ENCODE data around the gene TEAD2. TPM values are rescaled to one million over a fixed set of nuclear protein-coding genes. Genes with fewer than 3 reads are reported as not detected.
A peak's percentile ranks its signal among the peaks of the same experiment; 100 is the strongest.
"Not testable (repeated sequence)": the region's sequence is repeated elsewhere in the genome, so short reads cannot be mapped to it uniquely, and the experiment has no call there.

Gene TEAD2
- total RNA-seq, 1 donor from 2014 or later = 58.2 TPM

DNA sequence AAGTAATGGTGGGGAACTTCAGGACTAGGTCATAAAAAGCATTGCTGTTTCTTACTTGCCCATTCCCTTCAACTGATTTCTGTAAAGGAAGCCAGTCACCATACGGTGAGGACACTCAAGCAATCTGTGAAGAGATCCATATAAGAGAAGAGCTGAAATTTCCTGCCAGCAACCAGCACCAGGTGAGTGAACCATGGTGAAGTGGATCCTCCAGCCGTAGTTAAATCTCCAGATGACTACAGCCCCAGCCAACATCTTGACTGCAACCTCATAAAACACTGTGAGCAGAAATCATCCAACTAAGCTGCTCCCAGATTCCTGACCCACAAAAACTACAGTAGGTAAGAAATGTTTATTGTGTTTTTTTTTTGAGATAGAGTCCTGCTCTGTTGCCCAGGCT lies 33.5 kb downstream of the TEAD2 start:
- TF ChIP-seq EZH2 (IDR thresholded peaks at IDR 0.05; ENCODE audit: insufficient read depth, low read length) = no peak
- TF ChIP-seq, protein P1, sequence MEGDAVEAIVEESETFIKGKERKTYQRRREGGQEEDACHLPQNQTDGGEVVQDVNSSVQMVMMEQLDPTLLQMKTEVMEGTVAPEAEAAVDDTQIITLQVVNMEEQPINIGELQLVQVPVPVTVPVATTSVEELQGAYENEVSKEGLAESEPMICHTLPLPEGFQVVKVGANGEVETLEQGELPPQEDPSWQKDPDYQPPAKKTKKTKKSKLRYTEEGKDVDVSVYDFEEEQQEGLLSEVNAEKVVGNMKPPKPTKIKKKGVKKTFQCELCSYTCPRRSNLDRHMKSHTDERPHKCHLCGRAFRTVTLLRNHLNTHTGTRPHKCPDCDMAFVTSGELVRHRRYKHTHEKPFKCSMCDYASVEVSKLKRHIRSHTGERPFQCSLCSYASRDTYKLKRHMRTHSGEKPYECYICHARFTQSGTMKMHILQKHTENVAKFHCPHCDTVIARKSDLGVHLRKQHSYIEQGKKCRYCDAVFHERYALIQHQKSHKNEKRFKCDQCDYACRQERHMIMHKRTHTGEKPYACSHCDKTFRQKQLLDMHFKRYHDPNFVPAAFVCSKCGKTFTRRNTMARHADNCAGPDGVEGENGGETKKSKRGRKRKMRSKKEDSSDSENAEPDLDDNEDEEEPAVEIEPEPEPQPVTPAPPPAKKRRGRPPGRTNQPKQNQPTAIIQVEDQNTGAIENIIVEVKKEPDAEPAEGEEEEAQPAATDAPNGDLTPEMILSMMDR (IDR thresholded peaks at IDR 0.05; ENCODE audit: insufficient read depth, low read depth, low read length) = no peak
- H3K9me3 ChIP-seq (ENCODE audit: insufficient read depth, low read depth, low read length) = no peaks in the 10 kb centered on the region
- DNase-seq (ENCODE audit: low read depth) = no peak

DNA sequence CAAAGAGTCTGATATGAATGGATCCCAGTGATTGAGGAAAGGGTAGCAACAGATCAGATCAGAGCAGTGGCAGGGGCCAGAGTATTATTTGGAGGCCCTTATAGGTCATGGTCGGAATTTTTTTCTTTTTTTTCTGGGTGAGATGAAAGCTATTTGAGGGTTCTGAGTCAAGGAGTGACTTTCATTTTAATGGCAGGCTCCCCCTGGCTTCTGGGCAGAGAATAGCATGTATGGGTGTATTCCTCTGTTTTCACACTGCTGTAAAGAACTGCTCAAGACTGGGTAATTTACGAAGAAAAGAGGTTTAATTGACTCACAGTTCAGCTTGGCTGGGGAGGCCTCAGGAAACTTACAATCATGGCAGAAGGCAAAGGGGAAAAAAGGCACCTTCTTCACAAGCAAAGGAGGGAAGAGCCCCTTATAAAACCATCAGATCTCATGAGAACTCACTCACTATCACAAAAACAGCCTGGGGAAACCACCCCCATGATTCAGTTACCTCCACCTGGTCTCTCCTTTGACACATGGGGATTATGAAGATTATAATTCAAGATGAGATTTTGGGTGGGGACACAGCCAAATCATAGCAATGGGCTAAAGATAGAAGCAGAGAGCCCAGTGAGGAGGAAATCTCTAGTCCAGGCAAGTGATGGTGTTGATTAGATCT lies 34.2 kb downstream of the TEAD2 start:
- H3K27ac ChIP-seq (ENCODE audit: low read depth, low read length) = no peak overlapping the region
- H3K4me1 Mint-ChIP-seq (ENCODE audit: low read depth, unreplicated experiment) = peaks cover 5% of the 10 kb centered on the region
- no peaks in the 10 kb centered on the region for H3K27me3 ChIP-seq (ENCODE audit: insufficient read depth, low read length)
- no peak overlapping the region for H3K4me2 ChIP-seq (ENCODE audit: low read length)
- H4K20me1 ChIP-seq (ENCODE audit: insufficient read depth, low read length) = no peaks in the 10 kb centered on the region
- TF ChIP-seq, protein P1 (IDR thresholded peaks at IDR 0.05; ENCODE audit: insufficient read depth, low read depth, low read length) = peak; percentile 36
- TF ChIP-seq EZH2 (IDR thresholded peaks at IDR 0.05; ENCODE audit: insufficient read depth, low read length) = no peak
- H3K27me3 Mint-ChIP-seq (ENCODE audit: low read depth, unreplicated experiment) = no peaks in the 10 kb centered on the region
- no peak for FAIRE-seq
- no peak overlapping the region for H3K9ac ChIP-seq (ENCODE audit: low read length)
- no peak overlapping the region for H3K4me3 Mint-ChIP-seq (ENCODE audit: unreplicated experiment)
- no peaks in the 10 kb centered on the region for H3K36me3 ChIP-seq (ENCODE audit: insufficient read depth, low read length)
- no peaks in the 10 kb centered on the region for H3K4me1 ChIP-seq (ENCODE audit: insufficient read depth, low read length)
- no peaks in the 10 kb centered on the region for H3K79me2 ChIP-seq (ENCODE audit: insufficient read depth, low read length)
- H3K36me3 Mint-ChIP-seq (ENCODE audit: low read depth, unreplicated experiment) = peaks cover 30% of the 10 kb centered on the region
- H2AFZ ChIP-seq (ENCODE audit: low read depth, low read length) = no peak overlapping the region
- no peak overlapping the region for H3K27ac Mint-ChIP-seq (ENCODE audit: unreplicated experiment)
- H3K4me3 ChIP-seq (ENCODE audit: insufficient read depth, low read depth, low read length) = no peak overlapping the region
- DNase-seq (ENCODE audit: low read depth) = no peak
- no peaks in the 10 kb centered on the region for H3K9me3 ChIP-seq (ENCODE audit: insufficient read depth, low read depth, low read length)
- H3K9me3 Mint-ChIP-seq (ENCODE audit: unreplicated experiment) = no peaks in the 10 kb centered on the region

More for the DNA sequence above, 33.5 kb downstream of the TEAD2 start:
- Histone ChIP-seq H3K27me3 (ENCODE audit: insufficient read depth, low read length) (no peaks in the 10 kb centered on the region), H3K9ac (ENCODE audit: low read length) (no peak overlapping the region), H4K20me1 (ENCODE audit: insufficient read depth, low read length) (no peaks in the 10 kb centered on the region), H3K4me2 (ENCODE audit: low read length) (no peak overlapping the region), H3K36me3 (ENCODE audit: insufficient read depth, low read length) (no peaks in the 10 kb centered on the region), H3K4me3 (ENCODE audit: insufficient read depth, low read depth, low read length) (no peak overlapping the region), H3K27ac (ENCODE audit: low read depth, low read length) (no peak overlapping the region), H3K4me1 (ENCODE audit: insufficient read depth, low read length) (no peaks in the 10 kb centered on the region), H2AFZ (ENCODE audit: low read depth, low read length) (no peak overlapping the region), H3K79me2 (ENCODE audit: insufficient read depth, low read length) (no peaks in the 10 kb centered on the region)
- Mint-ChIP-seq H3K27ac (ENCODE audit: unreplicated experiment) (no peak overlapping the region), H3K4me1 (ENCODE audit: low read depth, unreplicated experiment) (peaks cover 9% of the 10 kb centered on the region), H3K36me3 (ENCODE audit: low read depth, unreplicated experiment) (peaks cover 28% of the 10 kb centered on the region), H3K27me3 (ENCODE audit: low read depth, unreplicated experiment) (no peaks in the 10 kb centered on the region), H3K4me3 (ENCODE audit: unreplicated experiment) (no peak overlapping the region), H3K9me3 (ENCODE audit: unreplicated experiment) (no peaks in the 10 kb centered on the region)
- FAIRE-seq = no peak

- Histone ChIP-seq H3K36me3 (ENCODE audit: insufficient read depth, low read length) (no peaks in the 10 kb centered on the region), H3K27me3 (ENCODE audit: insufficient read depth, low read length) (no peaks in the 10 kb centered on the region), H3K4me3 (ENCODE audit: insufficient read depth, low read depth, low read length) (no peak overlapping the region), H3K9ac (ENCODE audit: low read length) (no peak overlapping the region), H3K4me1 (ENCODE audit: insufficient read depth, low read length) (no peaks in the 10 kb centered on the region), H2AFZ (ENCODE audit: low read depth, low read length) (no peak overlapping the region), H3K79me2 (ENCODE audit: insufficient read depth, low read length) (no peaks in the 10 kb centered on the region), H4K20me1 (ENCODE audit: insufficient read depth, low read length) (no peaks in the 10 kb centered on the region), H3K27ac (ENCODE audit: low read depth, low read length) (no peak overlapping the region), H3K4me2 (ENCODE audit: low read length) (no peak overlapping the region), H3K9me3 (ENCODE audit: insufficient read depth, low read depth, low read length) (no peaks in the 10 kb centered on the region)
- Mint-ChIP-seq H3K4me3 (ENCODE audit: unreplicated experiment) (no peak overlapping the region), H3K36me3 (ENCODE audit: low read depth, unreplicated experiment) (peaks cover 37% of the 10 kb centered on the region), H3K4me1 (ENCODE audit: low read depth, unreplicated experiment) (peaks cover 5% of the 10 kb centered on the region), H3K27ac (ENCODE audit: unreplicated experiment) (no peak overlapping the region), H3K27me3 (ENCODE audit: low read depth, unreplicated experiment) (no peaks in the 10 kb centered on the region), H3K9me3 (ENCODE audit: unreplicated experiment) (peaks cover 6% of the 10 kb centered on the region)
- TF ChIP-seq EZH2 (IDR thresholded peaks at IDR 0.05; ENCODE audit: insufficient read depth, low read length) = no peak
- TF ChIP-seq, protein P1 (IDR thresholded peaks at IDR 0.05; ENCODE audit: insufficient read depth, low read depth, low read length) = no peak
- DNase-seq (ENCODE audit: low read depth) (no peak), FAIRE-seq (no peak)
These were observed 36.0 kb downstream of the TEAD2 start for GRCh38 chr19:49326165-49326704.

GRCh38 chr19:49325756-49326155 lies 36.5 kb downstream of the TEAD2 start:
- H3K36me3 ChIP-seq (ENCODE audit: insufficient read depth, low read length); H3K9ac ChIP-seq (ENCODE audit: low read length); FAIRE-seq: not testable (repeated sequence)

More at GRCh38 chr19:49325756-49326155, 36.5 kb downstream of the TEAD2 start:
- not testable (repeated sequence) for H3K27ac ChIP-seq (ENCODE audit: low read depth, low read length); H3K9me3 Mint-ChIP-seq (ENCODE audit: unreplicated experiment); H3K4me1 Mint-ChIP-seq (ENCODE audit: low read depth, unreplicated experiment); H3K4me2 ChIP-seq (ENCODE audit: low read length); H4K20me1 ChIP-seq (ENCODE audit: insufficient read depth, low read length); DNase-seq (ENCODE audit: low read depth); H2AFZ ChIP-seq (ENCODE audit: low read depth, low read length); H3K27me3 ChIP-seq (ENCODE audit: insufficient read depth, low read length); H3K4me3 ChIP-seq (ENCODE audit: insufficient read depth, low read depth, low read length); H3K27me3 Mint-ChIP-seq (ENCODE audit: low read depth, unreplicated experiment); H3K27ac Mint-ChIP-seq (ENCODE audit: unreplicated experiment); H3K79me2 ChIP-seq (ENCODE audit: insufficient read depth, low read length); H3K4me3 Mint-ChIP-seq (ENCODE audit: unreplicated experiment); H3K9me3 ChIP-seq (ENCODE audit: insufficient read depth, low read depth, low read length); H3K4me1 ChIP-seq (ENCODE audit: insufficient read depth, low read length)
- peaks cover 40% of the 10 kb centered on the region for H3K36me3 Mint-ChIP-seq (ENCODE audit: low read depth, unreplicated experiment)
